Breast epithelium (tissue), 3 donors: ENCODE results near the gene ADD1. TPM values are rescaled to one million over a fixed set of nuclear protein-coding genes. Genes with fewer than 3 reads are reported as not detected.

Experiments
- total RNA-seq, 3 donors: library from RNA; depleted of rRNA; stranded (reverse); fragments of >200 nt; gene quantifications; one replicate each; pipeline ENCODE4 v1.1.0, GENCODE V29; 2016

The ADD1 gene
- total RNA-seq, 3 donors from 2014 or later, result 161 to 193 (median 181) TPM

Other genes starting within 250 kb of the ADD1 start
- gene TNIP2, start 87.5 kb upstream of the ADD1 start, total RNA-seq, result 10 to 100 TPM; 46.4 to 73.4 (median 64.2) TPM
- 10 to 100 TPM; 40.5 to 74.8 (median 59.3) TPM for gene SH3BP2, start 50.8 kb upstream of the ADD1 start, total RNA-seq
- gene NOP14, start 119.6 kb downstream of the ADD1 start, total RNA-seq, result 10 to 100 TPM; 21.2 to 33.1 (median 23.4) TPM
- gene GRK4, start 119.7 kb downstream of the ADD1 start, total RNA-seq, result 1 to 10 TPM; 3.8 to 6.9 (median 5.8) TPM
- gene HTT-AS, start 230.7 kb downstream of the ADD1 start, total RNA-seq, result not detected
- gene HTT, start 230.8 kb downstream of the ADD1 start, total RNA-seq, result 10 to 100 TPM; 53.8 to 71.1 (median 55.1) TPM